Mesenteric fat pad (tissue), 1 donor: ENCODE data around the gene EMILIN1. TPM values are rescaled to one million over a fixed set of nuclear protein-coding genes. Genes with fewer than 3 reads are reported as not detected.
A peak's percentile ranks its signal among the peaks of the same experiment; 100 is the strongest.
"Not testable (repeated sequence)": the region's sequence is repeated elsewhere in the genome, so short reads cannot be mapped to it uniquely, and the experiment has no call there.

Experiments
- DNase-seq: peaks from one replicate; pipeline ENCODE4 v3.0.0-alpha.2; 2020; ENCODE audit warnings: low spot score
- total RNA-seq: library from RNA; stranded (reverse); fragmentation: NEBNext Ultra II Directional; extraction: Animal tissue kit (Norgen Biotek cat#: 25700); gene quantifications from one replicate; pipeline ENCODE4 v1.2.1, GENCODE V29; 2021
- donor health status: DM: yes; HTN: yes; CAD: no.

Gene EMILIN1
- total RNA-seq, 1 donor from 2014 or later = 77.4 TPM

GRCh38 chr2:27053776-27054175, 24.6 kb upstream of the EMILIN1 start:
- no peak for DNase-seq

GRCh38 chr2:27054721-27055120, 23.7 kb upstream of the EMILIN1 start:
- no peak for DNase-seq

GRCh38 chr2:27057184-27057583, 21.2 kb upstream of the EMILIN1 start:
- DNase-seq = no peak

- DNase-seq = no peak
Observed at GRCh38 chr2:27058210-27058609, 20.2 kb upstream of the EMILIN1 start.

- DNase-seq = no peak
Observed at GRCh38 chr2:27059141-27059820, 19.1 kb upstream of the EMILIN1 start.

- no peak for DNase-seq
Observed at GRCh38 chr2:27060323-27060722, 18.1 kb upstream of the EMILIN1 start.

- DNase-seq = no peak
Observed at GRCh38 chr2:27065128-27065527, 13.3 kb upstream of the EMILIN1 start.

GRCh38 chr2:27067385-27067784, 11.0 kb upstream of the EMILIN1 start:
- DNase-seq = no peak

- no peak for DNase-seq
Observed at GRCh38 chr2:27069436-27069835, 9.0 kb upstream of the EMILIN1 start.

GRCh38 chr2:27069961-27070618, 8.3 kb upstream of the EMILIN1 start:
- no peak for DNase-seq

GRCh38 chr2:27070653-27071276, 7.7 kb upstream of the EMILIN1 start:
- no peak for DNase-seq

GRCh38 chr2:27071277-27071989, 7.0 kb upstream of the EMILIN1 start, which contains the start of gene OST4:
Gene OST4 (minus strand): TSS chr2:27071654.
- peak; percentile 98 for DNase-seq

- DNase-seq = no peak
Observed at GRCh38 chr2:27071990-27072830, 6.2 kb upstream of the EMILIN1 start.

GRCh38 chr2:27072920-27073319, 5.5 kb upstream of the EMILIN1 start:
- DNase-seq = no peak

- DNase-seq = no peak
Observed at GRCh38 chr2:27073782-27074181, 4.6 kb upstream of the EMILIN1 start.

- DNase-seq = no peak
Observed at GRCh38 chr2:27074738-27075565, 3.5 kb upstream of the EMILIN1 start.

GRCh38 chr2:27075566-27075871, 2.9 kb upstream of the EMILIN1 start:
- not testable (repeated sequence) for DNase-seq

GRCh38 chr2:27076323-27076722, 2.1 kb upstream of the EMILIN1 start:
- no peak for DNase-seq

- DNase-seq = no peak
Observed at GRCh38 chr2:27077231-27077630, 1.2 kb upstream of the EMILIN1 start.
